Measurements from ENCODE around the gene DCTN4.

Gene DCTN4

DNA sequence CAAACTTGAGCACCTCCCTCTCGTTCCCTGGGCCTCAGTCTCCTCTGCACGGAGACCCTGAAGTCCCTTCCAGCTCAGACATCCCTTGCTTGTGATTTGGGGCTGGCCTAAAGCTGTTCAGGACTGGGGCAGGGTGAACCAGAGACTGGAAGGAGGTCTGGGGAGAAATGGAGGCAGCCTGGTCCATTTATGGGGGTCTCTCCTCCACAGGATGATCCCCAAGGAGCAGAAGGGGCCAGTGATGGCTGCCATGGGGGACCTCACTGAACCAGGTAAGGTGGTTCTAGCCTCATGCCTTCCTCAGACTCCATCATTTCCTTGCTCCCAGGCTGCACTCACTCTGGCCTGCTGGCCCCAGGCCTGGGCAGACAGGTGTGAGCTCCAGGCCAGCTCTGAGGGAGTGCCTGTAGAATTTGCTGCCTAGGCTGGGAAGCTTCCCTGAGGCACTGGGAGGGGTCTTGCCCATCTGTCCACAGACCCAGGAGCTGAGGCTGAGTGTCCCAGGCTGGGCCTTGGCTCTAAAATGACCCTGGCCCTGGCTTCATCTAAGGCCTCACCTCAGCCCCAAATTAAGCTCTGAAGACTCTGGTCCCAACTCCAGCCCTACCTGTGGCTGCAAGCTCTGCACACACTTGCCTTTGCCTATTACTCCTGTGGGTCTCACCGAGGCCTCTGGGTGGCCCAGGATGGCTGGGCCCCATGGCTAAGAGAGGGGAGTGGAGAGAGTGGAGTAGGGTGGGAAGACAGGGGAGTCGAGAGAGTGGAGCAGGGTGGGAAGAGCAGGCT is 95.9 kb downstream of the DCTN4 start:
- no peak for DNase-seq

DNA sequence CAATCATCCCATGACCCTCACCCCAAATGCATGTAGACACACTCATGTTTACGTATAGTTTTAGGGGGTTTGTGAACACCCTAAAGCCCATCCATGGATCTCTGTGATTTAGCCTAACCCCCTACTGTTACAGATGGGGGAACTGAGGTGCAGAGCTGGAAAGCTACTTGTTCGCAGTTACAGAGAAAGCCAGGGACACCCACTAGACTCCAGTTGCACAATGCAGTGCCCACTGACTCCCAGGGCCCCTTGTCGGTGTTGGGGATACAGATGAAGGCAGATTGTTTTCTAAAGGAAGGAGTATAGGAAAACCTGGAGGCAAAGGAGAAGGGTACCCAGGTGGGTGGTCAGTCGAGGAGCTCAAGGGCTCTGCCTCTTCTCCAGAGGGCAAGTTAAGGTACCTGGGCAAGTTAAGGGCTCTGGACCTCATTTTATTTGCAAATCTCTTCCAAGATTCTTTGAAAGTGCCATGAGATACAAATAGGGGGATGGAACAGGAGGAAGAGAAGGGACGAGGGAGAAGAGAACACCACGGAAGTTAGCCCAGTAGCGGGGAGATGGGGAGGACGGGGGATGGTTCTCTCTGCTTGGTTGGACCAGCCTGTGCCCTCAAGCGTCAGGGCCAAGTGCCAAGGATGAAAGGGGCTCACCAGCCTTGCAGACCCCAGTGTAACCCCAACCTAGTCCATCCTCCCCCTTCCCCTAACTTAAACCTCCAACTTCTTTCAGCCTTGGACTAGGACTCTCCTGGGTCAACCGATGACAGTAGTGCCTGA is 96.8 kb downstream of the DCTN4 start:
- DNase-seq = no peak

DNA sequence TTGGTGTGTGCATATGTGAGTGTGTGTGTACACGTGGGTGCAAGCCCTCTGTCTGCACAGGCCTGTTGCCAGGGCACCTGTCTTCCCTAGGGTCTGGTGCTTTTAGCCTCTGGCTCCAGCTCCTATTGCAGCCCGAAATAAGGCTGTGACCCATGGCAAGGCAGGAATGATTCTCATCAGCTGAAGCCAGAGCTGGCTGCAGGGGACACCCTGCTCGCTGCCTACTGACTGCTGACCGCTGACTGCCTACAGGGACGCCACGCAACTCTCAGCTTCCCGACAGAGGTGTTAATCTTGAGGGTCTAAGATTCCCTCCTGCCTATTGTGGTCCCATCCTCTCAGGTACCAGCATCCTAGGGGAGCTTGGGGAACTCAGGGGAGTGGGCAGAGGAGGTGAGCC is 97.7 kb downstream of the DCTN4 start, which contains the start of gene MYOZ3:
Gene MYOZ3, plus strand, starts transcription at position 166 of the 400 bp plus-strand sequence. CDS start 1,691 bp downstream, outside the sequence.
- DNase-seq = no peak

DNA sequence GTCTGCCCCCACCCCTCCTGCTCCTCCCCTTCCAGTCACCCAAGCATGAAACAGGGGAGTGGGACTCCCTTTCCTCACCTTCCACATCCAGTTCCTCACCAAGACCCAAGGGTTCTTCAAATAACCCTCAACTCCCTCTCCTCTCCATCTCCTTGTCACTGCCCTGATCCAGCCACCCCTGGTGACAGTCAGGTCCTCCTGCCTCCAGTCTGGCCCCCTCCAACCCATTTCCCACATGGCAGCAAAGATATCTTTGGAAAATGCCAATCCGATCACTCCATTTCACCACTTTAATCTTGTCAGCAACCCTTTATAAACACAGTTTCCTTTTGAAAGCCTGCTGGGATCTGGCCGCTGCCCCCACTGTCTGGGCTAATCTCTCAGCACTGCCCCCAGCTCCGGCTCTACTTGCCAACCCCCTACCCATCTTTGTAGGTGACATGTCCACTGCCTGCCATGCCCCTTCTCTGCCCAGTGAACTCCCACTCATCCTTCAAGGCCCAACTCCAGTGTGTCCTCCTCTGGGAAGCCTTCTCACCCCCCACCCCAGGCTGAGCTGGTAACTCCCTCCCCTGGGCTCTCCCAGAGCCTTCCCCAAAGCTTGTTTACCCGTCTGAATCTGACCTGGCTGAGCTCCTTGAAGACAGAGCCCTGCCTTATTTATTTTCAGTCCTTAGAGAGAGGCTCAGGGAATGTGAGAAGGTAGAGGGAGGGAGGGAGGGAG is 98.5 kb downstream of the DCTN4 start:
- DNase-seq = no peak

DNA sequence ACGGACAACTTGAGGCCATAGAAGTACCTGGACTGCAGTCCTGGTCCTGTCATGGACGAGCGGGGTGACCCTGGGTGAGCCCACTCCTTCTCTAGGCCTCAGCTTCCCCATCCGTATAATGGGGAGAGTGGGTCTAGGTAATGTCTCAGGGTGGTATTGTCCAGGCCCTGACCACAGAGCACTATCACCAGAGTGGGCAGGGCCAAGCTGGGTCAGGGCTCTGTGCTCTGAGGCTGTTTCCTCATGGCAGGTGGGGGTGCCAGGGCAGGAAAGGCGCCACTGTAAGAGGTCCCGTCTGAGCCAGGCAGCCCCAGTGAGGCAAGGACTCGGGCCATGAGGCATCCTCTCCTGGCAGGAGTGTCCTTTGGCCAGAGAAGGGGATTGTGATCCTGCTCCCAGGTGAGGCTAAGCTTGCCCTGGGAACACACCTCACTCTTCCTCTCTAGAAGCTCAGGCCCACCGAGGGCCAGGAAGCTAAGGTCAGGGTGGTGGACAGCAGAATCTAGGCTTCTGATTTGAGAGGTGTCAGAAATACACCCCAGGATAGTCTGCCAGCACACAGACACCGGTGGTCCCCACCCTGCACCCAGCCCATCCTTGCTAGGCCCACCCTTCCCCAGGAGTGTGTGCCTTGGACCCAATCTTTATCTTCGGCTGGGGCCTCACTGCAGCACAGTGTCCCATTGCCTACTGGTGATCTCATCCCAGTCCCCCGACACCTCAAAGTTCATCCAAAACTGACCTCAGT is 99.3 kb downstream of the DCTN4 start:
- no peak for DNase-seq

DNA sequence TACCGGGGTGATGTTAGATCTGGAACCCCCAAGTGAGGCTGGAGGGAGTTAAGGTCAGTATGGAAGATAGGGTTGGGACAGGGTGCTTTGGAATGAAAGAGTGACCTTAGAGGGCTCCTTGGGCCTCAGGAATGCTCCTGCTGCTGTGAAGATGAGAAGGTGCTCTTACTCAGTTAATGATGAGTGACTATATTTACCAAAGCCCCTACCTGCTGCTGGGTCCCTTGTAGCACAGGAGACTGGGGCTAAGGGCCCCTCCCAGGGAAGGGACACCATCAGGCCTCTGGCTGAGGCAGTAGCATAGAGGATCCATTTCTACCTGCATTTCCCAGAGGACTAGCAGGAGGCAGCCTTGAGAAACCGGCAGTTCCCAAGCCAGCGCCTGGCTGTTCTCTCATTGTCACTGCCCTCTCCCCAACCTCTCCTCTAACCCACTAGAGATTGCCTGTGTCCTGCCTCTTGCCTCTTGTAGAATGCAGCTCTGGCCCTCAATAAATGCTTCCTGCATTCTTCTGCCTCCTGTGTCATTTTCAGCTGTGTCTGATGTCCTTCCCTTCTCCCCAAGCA is 100.0 kb downstream of the DCTN4 start:
- DNase-seq = no peak

Data from NCI-H2171 (cell line).